LNCaP clone FGC (cell line): ENCODE results near the gene TSTD1.
A peak's percentile ranks its signal among the peaks of the same experiment; 100 is the strongest.
"Not testable (repeated sequence)": the region's sequence is repeated elsewhere in the genome, so short reads cannot be mapped to it uniquely, and the experiment has no call there.

Source experiments
- DNase-seq: peaks from one replicate; pipeline ENCODE4 v3.0.0-alpha.2; 2011; ENCODE audit warnings: low read depth
- H3K4me3 ChIP-seq: 2 replicates; pipeline ENCODE4 v1.5.1; 2011; ENCODE audit warnings: mild to moderate bottlenecking, low read depth, low read length, control low read depth
- TF ChIP-seq, protein P1 (sequence below): IDR thresholded peaks from 2 replicates; pipeline ENCODE4 v1.5.1; 2012; ENCODE audit warnings: mild to moderate bottlenecking; ENCODE audit not compliant: control insufficient read depth, insufficient read depth; ENCODE audit errors: extremely low read depth

TSTD1 gene

DNA sequence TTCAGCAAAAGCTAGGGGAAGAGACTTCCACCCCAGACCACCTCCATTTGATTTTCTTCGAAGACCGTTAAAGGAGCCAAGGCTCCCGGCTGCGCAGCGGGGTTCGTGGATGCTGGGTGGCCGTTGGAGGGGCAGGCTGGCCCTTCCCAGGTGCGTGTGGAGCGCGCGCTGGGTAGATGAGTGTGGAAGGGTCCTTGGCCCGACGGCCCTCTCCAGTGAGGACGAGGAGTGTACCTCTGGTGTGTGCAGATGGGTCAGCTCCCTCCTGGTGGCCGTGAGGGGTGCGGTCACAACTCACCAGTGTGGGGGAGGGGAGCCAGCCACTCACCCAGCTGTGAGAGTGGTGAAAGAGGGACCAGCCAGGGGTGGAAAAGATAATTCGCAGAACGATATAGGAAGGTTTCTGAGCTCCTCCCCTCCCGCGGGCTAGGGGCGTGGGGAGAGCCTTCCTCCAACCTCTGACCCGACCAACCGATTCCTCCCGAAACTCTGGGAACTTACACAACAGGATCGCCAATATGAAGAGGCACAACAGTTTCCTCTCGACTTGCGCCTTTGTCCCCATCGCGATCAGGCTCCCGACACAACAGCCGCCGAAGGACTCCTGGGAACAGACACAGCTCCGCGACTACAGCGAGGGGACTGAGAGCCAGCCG, 18.1 kb downstream of the TSTD1 start, which contains the start of gene F11R:
TSS of gene F11R (minus strand) at position 644 of the 656 bp plus-strand sequence. CDS start at position 565, 79 bp downstream.
- TF ChIP-seq, protein P1, sequence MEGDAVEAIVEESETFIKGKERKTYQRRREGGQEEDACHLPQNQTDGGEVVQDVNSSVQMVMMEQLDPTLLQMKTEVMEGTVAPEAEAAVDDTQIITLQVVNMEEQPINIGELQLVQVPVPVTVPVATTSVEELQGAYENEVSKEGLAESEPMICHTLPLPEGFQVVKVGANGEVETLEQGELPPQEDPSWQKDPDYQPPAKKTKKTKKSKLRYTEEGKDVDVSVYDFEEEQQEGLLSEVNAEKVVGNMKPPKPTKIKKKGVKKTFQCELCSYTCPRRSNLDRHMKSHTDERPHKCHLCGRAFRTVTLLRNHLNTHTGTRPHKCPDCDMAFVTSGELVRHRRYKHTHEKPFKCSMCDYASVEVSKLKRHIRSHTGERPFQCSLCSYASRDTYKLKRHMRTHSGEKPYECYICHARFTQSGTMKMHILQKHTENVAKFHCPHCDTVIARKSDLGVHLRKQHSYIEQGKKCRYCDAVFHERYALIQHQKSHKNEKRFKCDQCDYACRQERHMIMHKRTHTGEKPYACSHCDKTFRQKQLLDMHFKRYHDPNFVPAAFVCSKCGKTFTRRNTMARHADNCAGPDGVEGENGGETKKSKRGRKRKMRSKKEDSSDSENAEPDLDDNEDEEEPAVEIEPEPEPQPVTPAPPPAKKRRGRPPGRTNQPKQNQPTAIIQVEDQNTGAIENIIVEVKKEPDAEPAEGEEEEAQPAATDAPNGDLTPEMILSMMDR = 0 out of 2 replicates have a peak, but pooled peaks have one; percentile 15
- DNase-seq = peak; percentile 36
- peak within 1 kb of the TSS; percentile 76 for H3K4me3 ChIP-seq

DNA sequence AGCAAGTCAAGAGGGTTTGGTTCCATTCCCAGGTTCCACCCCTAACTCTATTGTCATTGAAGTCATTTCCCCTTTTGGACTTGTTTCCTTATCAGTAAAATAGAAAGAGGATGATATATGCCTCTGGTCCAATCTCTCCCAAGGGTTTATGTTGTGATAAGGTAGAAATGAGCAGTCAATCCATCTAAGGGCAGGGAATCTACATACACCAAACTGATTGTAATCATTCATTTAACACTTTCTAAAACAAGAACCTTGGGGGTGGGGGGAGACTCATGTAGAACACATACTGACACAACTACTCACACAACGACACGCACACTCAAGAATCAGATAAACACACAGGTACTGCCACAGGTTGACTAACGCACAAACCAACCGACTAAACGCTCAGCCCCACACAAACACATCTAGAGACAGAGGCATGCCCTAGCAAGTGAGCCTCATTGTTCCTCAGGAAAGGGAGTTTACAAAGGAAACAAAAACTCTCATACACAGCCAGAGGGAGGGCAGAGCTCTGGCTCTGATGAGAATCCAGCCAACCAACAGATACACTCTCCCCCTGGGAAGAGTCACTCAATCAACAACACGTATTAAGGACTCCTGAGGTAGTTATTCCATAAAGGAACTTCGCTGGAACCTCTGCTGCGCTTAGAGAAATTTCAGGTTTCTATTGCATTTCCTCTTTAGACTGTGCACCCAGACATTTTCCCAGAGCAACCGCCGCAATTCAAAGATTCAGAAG, 18.8 kb downstream of the TSTD1 start:
- DNase-seq = no peak
- TF ChIP-seq, protein P1 = no peak
- H3K4me3 ChIP-seq = peak overlapping the region; percentile 76

DNA sequence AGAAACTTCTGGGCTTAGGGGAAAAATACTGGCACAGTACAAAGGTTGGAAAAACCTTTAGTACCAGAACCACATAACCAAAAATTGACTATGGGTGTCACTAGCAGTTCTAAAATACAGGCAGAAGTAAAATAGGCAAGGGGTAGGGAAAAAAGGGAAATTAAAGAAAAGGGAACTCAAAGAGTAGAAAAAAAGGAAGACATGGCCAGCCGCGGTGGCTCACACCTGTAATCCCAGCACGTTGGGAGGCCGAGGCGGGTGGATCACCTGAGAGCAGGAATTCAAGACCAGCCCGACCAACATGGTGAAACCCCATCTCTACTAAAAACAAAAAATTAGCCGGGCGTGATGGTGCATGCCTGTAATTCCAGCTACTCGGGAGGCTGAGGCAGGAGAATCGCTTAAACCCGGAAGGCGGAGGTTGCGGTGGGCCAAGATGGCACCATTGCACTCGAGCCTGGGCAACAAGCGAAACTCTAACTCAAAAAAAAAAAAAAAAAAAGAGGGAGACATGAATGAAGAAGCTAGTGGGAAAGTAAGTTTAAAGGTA, 19.6 kb downstream of the TSTD1 start:
- peak overlapping the region; percentile 76 for H3K4me3 ChIP-seq
- not testable (repeated sequence) for DNase-seq

DNA sequence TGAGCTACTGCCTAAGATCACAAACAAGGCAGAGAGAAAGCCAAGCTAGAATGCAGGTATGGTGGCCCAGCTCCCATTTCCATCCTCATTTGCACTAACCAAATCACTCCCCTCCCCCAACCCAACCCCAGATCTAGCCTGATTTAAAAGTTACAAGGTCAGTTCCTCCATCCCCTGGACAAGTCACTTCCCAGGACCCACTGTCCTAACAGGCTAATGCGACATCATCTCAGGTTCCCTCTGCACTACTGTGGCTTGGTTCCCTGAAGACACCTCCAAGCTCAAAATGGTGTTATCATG, 20.2 kb downstream of the TSTD1 start:
- TF ChIP-seq, protein P1 = no peak
- no peak overlapping the region for H3K4me3 ChIP-seq
- DNase-seq = no peak

DNA sequence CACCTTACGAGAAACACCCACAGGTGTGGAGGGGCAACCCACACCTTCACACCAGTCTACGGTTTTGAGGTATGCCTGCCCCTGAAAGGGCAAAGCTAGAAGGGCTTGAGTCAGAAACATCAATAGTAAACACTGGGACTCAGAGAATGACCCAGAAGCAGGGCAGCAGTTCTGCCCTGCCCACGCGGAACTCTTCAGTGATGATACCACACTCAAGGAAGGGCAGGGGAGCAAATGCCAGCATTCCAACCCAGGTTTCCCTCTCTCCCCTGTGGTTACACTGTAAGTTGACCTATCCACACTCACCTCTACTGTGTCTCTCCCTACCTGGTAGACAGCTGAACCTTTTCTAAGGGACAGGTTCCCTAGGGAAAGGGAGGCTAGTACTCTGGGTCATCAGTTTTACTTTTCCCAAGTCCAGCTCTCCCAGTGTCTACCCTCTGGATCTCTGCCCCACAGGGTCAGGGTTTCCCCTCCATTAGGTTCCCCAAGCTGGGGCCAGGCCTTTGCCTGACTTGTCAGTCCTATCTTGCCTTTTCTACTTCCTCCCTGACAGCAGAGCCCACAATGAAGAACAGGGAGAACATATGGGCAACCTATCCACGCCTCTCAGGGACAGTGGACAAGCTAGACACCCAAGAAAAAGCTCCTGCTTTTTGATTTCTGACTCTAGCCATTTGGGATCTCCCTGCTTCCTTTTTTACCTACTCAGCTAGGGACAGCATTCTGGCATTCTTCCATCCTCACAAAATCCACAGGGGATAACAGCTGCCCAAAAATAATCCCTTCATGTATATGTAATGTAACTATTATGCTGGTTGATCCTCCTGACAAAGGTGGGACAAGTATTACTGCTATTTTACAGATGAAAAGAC, 20.8 kb downstream of the TSTD1 start:
- no peak overlapping the region for H3K4me3 ChIP-seq
- TF ChIP-seq, protein P1 = no peak

DNA sequence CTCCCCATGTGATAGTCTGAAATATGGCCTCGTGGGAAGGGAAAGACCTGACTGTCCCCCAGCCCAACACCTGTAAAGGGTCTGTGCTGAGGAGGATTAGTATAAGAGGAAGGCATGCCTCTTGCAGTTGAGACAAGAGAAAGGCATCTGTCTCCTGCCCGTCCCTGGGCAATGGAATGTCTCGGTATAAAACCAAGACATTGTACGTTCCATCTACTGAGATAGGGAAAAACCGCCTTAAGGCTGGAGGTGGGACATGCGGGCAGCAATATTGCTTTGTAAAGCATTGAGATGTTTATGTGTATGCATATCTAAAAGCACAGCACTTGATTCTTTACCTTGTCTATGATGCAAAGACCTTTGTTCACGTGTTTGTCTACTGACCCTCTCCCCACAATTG, 21.6 kb downstream of the TSTD1 start:
- H3K4me3 ChIP-seq = not testable (repeated sequence)

More for the DNA sequence above, 20.8 kb downstream of the TSTD1 start:
- no peak for DNase-seq

DNA sequence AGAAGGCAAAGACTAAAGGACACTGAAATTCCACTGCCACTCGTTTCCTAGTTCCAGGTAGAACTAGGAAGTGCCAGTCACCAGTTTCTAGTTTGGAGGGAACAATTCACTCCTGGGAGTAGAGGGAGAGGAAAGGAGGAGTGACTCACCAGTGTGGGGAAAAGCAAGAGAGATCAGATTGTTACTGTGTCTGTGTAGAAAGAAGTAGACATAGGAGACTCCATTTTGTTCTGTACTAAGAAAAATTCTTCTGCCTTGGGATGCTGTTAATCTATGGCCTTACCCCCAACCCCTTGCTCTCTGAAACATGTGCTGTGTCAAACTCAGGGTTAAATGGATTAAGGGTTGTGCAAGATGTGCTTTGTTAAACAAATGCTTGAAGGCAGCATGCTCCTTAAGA, 22.1 kb downstream of the TSTD1 start:
- not testable (repeated sequence) for DNase-seq, H3K4me3 ChIP-seq

More for the DNA sequence above, 21.6 kb downstream of the TSTD1 start:
- not testable (repeated sequence) for DNase-seq
